Measurements from ENCODE around the gene CYRIA. TPM values are rescaled to one million over a fixed set of nuclear protein-coding genes. Genes with fewer than 3 reads are reported as not detected.

Gene CYRIA
- total RNA-seq, 3 donors from 2014 or later (not counting 1 experiment from before 2014, with no cell fraction given), result 37.4 to 54.8 (median 38.5) TPM

DNA sequence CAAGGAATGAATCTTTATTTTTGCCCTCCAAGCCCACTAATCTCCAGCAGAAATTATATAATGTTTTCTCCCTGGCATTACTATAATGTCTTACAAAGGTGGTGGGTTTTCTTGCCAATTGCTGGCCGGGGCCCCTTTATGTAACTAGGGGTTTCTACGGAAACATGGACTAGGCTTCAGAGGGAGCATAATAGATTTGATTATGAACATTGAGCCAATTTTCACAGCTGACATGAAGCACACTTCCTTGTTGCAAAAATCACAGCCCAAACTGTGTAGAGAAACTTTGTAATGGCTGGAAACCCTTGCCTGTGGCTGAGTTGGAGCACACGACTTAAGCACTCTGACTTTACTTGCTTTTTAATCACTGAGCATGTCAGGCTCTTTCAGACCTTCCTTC is 3.8 kb upstream of the CYRIA start:
- TF ChIP-seq, protein P1, sequence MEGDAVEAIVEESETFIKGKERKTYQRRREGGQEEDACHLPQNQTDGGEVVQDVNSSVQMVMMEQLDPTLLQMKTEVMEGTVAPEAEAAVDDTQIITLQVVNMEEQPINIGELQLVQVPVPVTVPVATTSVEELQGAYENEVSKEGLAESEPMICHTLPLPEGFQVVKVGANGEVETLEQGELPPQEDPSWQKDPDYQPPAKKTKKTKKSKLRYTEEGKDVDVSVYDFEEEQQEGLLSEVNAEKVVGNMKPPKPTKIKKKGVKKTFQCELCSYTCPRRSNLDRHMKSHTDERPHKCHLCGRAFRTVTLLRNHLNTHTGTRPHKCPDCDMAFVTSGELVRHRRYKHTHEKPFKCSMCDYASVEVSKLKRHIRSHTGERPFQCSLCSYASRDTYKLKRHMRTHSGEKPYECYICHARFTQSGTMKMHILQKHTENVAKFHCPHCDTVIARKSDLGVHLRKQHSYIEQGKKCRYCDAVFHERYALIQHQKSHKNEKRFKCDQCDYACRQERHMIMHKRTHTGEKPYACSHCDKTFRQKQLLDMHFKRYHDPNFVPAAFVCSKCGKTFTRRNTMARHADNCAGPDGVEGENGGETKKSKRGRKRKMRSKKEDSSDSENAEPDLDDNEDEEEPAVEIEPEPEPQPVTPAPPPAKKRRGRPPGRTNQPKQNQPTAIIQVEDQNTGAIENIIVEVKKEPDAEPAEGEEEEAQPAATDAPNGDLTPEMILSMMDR (IDR thresholded peaks at IDR 0.05), result no peak
- H3K36me3 ChIP-seq (ENCODE audit: control insufficient read depth, insufficient read depth, low read length), result no peaks in the 10 kb centered on the region
- no peaks in the 10 kb centered on the region for H3K27me3 ChIP-seq (ENCODE audit: control insufficient read depth, insufficient read depth, low read length)
- peaks cover 22% of the 10 kb centered on the region for H3K4me1 ChIP-seq (ENCODE audit: control insufficient read depth, insufficient read depth, low read length)
- Mint-ChIP-seq H3K27ac (no peak overlapping the region), H3K27me3 (ENCODE audit: low read depth in 2 of 2) (no peaks in the 10 kb centered on the region), H3K9me3 (no peaks in the 10 kb centered on the region), H3K36me3 (no peaks in the 10 kb centered on the region), H3K4me1 (peaks cover 22 to 33% of the 10 kb centered on the region in 2 donors), H3K4me3 (no peak overlapping the region)
- DNase-seq, result no peak
- 82% methylated on average over 3 of the region's 3 CpGs for WGBS (ENCODE audit: insufficient coverage)
- ATAC-seq, result no peak
- H3K27ac ChIP-seq (ENCODE audit: low read length), result no peak overlapping the region
- H3K9me3 ChIP-seq (ENCODE audit: control insufficient read depth, insufficient read depth, low read length), result no peaks in the 10 kb centered on the region
- no peak overlapping the region for H3K4me3 ChIP-seq (ENCODE audit: low read length)
- intact Hi-C loops (cut with micrococcal nuclease), result no loop called here

DNA sequence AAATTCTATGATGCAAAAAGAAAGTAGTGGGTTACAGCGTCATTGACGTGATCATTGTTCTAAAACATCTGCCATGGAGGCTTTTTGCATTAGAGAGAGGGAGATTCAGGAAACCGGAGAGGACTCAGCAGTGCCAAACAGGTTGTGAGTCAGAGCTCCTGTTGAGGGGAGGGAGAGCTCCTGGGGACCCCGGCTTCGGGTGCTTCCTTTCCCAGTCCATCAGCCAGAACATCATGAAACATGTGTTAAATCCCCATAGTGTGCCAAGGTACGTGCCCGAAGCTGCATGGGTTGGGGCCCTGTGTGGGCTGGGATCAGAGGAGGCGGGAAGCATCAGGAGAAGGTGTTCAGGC is 791 bp upstream of the CYRIA start:
- Mint-ChIP-seq H3K9me3 (no peaks in the 10 kb centered on the region), H3K27ac (peak overlapping the region; percentile 91 to 97), H3K4me3 (peak overlapping the region; percentile 89), H3K27me3 (ENCODE audit: low read depth in 2 of 2) (no peaks in the 10 kb centered on the region), H3K36me3 (no peaks in the 10 kb centered on the region), H3K4me1 (peaks cover 46 to 54% of the 10 kb centered on the region in 2 donors)
- H3K4me3 ChIP-seq (ENCODE audit: low read length), result peak overlapping the region; percentile 47
- intact Hi-C loops (cut with micrococcal nuclease), result no loop called here
- 43% methylated on average over 8 of the region's 8 CpGs for WGBS (ENCODE audit: insufficient coverage)
- H3K36me3 ChIP-seq (ENCODE audit: control insufficient read depth, insufficient read depth, low read length), result no peaks in the 10 kb centered on the region
- TF ChIP-seq, protein P1 (IDR thresholded peaks at IDR 0.05), result no peak
- peaks cover 45% of the 10 kb centered on the region for H3K4me1 ChIP-seq (ENCODE audit: control insufficient read depth, insufficient read depth, low read length)
- peak in 1 of 2 donors; percentile 49 for DNase-seq
- ATAC-seq, result peak in 2 of 3 donors; percentile 13 to 40
- no peaks in the 10 kb centered on the region for H3K27me3 ChIP-seq (ENCODE audit: control insufficient read depth, insufficient read depth, low read length)
- H3K9me3 ChIP-seq (ENCODE audit: control insufficient read depth, insufficient read depth, low read length), result no peaks in the 10 kb centered on the region
- H3K27ac ChIP-seq (ENCODE audit: low read length), result no peak overlapping the region

DNA sequence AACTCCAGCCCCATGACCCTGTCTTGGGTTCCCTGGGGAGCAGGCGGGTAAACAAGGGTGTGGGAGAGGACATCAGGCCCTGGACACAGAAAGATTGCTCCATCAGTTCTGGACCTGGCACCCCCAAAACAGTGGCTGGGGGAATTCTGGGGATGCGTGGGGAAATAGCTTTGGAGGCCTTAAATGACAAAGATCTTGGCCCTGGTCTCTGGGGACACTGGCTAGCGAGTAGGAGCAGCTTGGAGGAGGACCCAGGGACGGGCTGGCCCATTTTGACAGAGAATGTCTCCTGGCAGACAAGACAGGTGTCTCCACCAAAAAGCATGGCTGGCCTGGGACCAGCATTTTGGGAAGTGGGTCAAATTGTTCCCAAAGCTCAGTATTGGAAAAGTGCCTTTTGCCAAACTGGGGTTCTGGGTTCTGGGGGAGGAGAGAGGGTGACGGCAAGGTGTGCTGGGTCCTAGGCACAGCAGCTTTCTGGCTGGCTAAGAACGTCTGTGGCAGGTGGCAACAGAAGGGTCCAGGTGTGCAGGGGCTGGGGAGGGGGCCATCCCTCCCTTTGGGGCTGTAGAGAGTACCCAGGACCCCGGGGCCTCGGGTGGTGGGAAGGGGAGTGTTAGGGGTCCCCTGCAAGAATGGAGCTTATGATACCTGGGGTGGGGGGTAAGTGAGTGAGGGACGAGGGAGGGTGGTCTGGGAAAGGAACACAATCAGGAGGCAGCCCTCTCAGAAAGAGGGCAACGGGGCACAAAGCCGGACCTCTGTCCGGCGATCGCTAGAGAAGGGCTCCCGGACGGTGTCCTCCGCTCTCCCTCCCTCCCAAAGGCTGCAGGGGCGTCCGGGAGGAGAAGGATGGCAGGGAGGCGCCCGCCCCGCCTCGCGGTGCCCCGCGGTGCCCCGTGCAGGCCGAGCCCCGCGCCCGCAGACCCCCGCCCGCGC is 556 bp downstream of the CYRIA start:
- DNase-seq (peak in 1 of 2 donors; percentile 13), ATAC-seq (no peak)
- peaks cover 60 to 67% of the 10 kb centered on the region in 2 donors for H3K4me1 Mint-ChIP-seq
- Histone ChIP-seq H3K27me3 (ENCODE audit: control insufficient read depth, insufficient read depth, low read length) (no peaks in the 10 kb centered on the region), H3K4me1 (ENCODE audit: control insufficient read depth, insufficient read depth, low read length) (peaks cover 54% of the 10 kb centered on the region), H3K36me3 (ENCODE audit: control insufficient read depth, insufficient read depth, low read length) (no peaks in the 10 kb centered on the region), H3K4me3 (ENCODE audit: low read length) (peak overlapping the region; percentile 88), H3K9me3 (ENCODE audit: control insufficient read depth, insufficient read depth, low read length) (no peaks in the 10 kb centered on the region), H3K27ac (ENCODE audit: low read length) (peak overlapping the region; percentile 87)
- H3K4me3 Mint-ChIP-seq, result peak overlapping the region; percentile 89
- peak overlapping the region; percentile 93 to 97 for H3K27ac Mint-ChIP-seq
- TF ChIP-seq, protein P1 (IDR thresholded peaks at IDR 0.05), result no peak
- no peaks in the 10 kb centered on the region for H3K9me3 Mint-ChIP-seq
- H3K36me3 Mint-ChIP-seq, result no peaks in the 10 kb centered on the region
- intact Hi-C loops (cut with micrococcal nuclease), result loop anchor here (5.0 kb wide), 1 partner anchor 38 kb away; no protein-coding TSS in a partner anchor
- WGBS (ENCODE audit: insufficient coverage), result 7% methylated on average over 34 of the region's 34 CpGs
- H3K27me3 Mint-ChIP-seq (ENCODE audit: low read depth in 2 of 2), result no peaks in the 10 kb centered on the region

Data from natural killer cell (primary cell).